Activated CD4-positive, alpha-beta T cell treated with anti-CD3 and anti-CD28 coated beads, Interleukin-2, amount 50 U/mL, for 24 hours (primary cell): ENCODE measurements around the gene GRAPL.
A peak's percentile ranks its signal among the peaks of the same experiment; 100 is the strongest.
"Not testable (repeated sequence)": the region's sequence is repeated elsewhere in the genome, so short reads cannot be mapped to it uniquely, and the experiment has no call there.

ENCODE experiments used
- DNase-seq, 2 donors: peaks; one replicate each; pipeline ENCODE4 v3.0.0-alpha.2; 2020; ENCODE audit warnings: low read depth in 1 of 2, low spot score in 1 of 2

The GRAPL gene

DNA sequence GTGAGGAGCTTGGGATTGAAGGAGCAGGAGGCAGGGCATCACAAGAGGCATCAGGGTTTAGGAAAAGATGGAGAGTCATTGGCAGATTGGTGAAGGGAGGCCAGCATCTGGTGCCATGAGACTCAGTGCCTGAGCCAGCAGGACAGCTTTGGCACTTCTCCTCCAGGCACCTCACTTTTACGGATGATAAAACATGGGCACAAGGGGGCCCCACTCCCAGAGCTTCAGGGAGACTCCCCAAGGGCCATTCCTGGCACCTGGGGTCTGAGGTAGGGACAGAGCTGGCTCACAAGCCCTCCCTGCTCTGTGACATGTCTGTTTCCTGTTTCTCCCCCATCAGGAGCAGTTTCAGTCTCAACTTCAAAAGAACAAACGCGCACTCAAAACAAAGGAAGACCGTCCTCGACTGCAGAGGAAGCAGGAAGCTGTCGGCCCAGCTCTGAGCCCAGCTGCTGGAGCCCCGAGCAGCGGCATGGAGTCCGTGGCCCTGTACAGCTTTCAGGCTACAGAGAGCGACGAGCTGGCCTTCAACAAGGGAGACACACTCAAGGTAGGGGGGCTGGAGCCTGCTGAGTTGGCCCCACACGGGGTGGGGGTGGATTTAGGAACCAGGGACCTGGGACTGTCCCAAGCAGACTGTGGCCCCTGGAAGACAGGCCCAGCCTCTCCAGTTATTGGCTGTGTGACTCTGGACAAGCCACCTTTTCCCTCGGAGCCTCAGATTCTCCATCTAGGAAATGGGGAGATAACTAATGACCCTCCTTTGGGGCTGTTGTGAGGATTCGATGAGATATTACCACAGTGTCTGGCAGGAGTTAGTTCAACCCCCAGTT lies at the start of gene GRAPL:
TSS of gene GRAPL (plus strand) at position 442 of the 833 bp plus-strand sequence. CDS start at position 473, 31 bp downstream.
- not testable (repeated sequence) for DNase-seq

DNA sequence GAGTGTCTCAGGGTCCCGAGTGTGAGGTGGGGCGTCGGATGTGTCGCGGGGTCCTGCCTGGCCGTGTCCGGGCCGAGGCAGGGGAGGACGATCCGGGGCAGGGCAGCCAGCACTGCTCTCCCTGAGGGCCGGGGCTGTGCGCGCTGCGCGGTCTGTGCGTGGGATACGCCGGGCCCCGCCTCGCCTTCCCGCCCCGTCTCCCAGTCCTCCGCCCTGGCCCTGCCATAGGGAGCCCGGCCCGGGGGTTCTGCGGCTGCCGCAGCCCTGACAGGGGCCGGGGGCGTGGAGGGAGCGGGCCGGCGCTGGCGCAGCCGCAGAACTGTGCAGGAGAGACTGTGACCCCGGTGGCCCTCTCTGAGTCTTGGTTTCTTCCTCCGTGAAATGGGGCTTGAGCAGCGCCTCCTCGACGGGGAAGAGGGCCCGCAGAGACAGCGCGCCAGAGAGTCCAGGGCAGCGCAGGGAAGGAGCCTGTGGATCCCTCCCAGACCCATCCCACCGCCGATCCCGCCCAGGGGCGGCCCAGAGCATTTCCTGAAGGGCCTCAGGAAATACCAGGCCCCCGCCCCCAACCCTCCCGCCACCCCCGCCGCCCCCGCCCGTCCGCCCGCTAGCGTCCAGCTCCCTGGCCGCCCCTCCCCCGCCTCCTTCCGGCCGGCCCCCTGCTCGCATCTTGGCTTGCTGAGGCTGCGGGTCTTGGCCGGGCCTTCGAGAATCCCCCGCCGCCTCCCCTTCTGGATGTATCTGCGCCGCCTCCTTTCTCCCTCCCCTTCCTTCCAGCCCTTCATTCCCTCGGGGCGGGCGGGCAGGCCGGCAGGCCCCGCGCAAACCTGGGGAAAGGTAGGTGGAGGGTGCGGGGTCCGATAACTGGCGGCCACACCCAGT lies 38.3 kb upstream of the GRAPL start:
- DNase-seq = not testable (repeated sequence)

- DNase-seq = not testable (repeated sequence)
Observed at GRCh38 chr17:19090058-19090772, 37.2 kb upstream of the GRAPL start.

DNA sequence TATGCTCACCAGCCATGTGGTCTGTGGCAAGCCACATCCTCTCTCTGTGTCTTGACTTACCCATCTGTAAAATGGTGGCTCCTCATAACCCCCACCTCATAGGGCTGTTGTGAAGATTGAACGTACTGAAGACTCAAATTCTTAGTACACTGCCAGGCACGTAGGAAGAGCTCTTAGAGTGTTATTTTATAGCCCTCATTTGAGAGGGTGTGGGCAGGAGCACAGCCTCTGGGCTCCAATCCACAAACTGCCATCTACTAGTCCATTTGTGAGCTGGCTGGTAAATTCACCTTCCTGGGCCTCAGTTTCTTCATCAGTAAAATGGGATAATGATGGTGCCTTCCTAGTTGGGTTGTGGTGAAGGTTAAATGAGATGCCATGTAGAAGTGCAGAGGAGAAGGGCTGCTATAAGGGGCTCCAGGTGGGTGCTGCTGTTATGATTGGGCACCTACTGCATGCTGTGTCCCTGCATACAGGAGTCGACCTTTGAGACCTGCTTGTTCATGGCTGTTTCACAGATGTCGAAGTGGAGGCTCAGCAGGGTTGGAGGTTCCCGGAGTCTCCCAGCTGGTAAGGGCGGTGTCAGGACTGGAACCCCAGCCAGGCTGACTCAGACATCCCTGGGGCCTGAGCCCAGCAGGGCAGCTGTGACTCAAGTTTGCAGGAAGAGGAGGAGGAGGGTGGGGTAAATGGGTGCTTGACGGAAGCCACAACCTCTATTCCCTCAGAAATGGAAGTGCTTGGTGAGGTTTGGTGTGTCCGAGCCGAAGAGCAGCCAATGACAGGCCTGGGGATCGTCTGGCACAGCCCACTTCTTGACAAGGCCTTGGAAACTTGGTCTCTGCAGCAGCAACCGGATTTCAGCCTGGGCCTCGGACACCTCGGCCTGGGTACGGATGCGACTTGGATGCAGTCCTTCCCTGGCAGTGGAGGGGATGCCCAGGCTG lies 34.4 kb upstream of the GRAPL start:
- not testable (repeated sequence) for DNase-seq

- not testable (repeated sequence) for DNase-seq
Observed at GRCh38 chr17:19093684-19094438, 33.5 kb upstream of the GRAPL start.

DNA sequence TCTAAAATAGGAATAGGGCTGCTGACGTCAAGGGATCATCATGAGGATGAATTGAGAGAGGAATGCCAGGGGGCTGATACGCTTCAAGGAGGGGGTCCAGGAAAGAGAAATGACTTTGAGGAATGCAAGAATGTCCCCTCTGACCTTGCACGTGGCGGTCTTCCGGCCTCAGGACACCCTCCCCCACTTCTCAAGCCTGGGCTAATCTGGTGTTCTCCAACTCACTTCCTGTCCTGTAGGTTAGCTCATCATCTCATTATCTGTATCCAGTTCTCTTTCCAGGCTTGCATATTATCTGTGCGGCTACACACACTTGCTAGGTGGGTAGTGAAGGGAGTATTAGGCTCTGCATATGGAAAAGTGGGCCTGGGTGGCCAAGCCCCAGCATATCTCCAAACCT lies 18.9 kb upstream of the GRAPL start:
- DNase-seq = not testable (repeated sequence)

GRCh38 chr17:19110189-19111097 lies 16.9 kb upstream of the GRAPL start:
- not testable (repeated sequence) for DNase-seq

DNA sequence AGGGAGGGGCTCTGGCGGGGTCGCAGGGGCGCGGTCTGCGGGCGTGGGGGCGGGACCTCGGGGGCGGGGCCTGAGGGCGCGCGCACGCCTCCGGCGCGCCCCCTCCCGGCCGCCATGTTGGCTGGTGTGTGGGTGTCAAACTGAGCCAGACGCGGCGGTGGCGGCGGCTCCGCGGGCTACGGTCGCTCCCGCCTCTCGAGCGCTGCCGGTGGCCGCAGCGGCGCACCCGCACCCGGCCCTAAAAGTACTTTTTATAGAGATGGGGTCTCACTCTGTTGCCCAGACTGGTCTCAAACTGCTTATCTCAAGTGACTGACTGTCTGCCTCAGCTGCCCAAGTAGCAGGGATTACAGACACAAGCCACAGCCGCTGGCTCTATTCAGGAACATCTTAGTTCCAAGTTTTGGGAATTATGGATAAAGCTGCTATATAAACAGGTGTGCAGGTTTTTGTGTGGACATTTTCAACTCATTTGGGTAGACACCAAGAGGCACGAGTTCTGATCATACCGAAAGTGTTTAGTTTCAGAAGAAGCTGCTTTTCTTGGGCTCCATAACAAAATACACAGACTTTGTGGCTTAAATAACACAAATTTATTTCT lies 16.2 kb upstream of the GRAPL start:
- peak; percentile 9 to 28 for DNase-seq

GRCh38 chr17:19111801-19112458 lies 15.5 kb upstream of the GRAPL start:
- peak; percentile 41 to 75 for DNase-seq

- DNase-seq = peak in 1 of 2 donors; percentile 1
Observed at GRCh38 chr17:19112459-19112826, 14.9 kb upstream of the GRAPL start.

DNA sequence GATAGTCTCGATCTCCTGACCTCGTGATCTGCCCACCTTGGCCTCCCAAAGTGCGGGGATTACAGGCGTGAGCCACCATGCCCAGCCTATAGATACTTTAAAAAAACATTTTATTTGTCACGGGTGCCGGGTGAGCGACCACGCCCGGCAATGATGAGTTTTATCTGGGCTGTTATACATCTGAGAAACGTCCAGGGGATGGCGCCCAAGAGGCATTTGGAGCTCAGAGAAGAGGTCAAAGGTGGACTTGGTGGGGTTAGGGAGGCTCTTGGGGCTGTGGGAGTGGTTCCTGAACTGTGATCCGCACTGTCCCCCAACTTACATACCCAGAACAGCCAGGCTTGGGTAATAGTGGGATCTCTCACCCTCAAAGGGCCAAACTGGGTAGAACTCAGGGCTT lies 8.7 kb upstream of the GRAPL start:
- not testable (repeated sequence) for DNase-seq

GRCh38 chr17:19125289-19125688 lies 2.1 kb upstream of the GRAPL start:
- not testable (repeated sequence) for DNase-seq

DNA sequence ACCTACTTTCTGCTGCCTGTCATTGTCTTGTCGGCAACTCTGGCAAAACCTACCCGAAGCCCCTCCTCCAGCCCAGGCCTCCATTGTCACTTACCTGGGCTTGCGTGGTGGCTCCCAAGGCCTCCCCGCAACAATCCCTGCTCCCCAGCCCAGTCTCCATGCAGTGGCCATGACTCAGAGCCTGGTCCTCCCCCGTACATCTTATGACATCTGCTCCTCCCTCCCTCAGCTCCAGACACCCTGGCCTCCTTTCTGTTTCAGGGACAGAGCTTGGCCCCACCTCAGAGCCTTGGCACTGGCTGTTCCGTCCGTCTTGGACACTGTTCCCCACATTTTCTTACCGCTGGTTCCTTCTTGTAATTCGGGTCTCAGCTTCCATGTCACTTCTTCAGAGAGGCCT lies 2.1 kb downstream of the GRAPL start:
- not testable (repeated sequence) for DNase-seq

GRCh38 chr17:19131108-19131507 lies 3.7 kb downstream of the GRAPL start:
- DNase-seq = not testable (repeated sequence)

DNA sequence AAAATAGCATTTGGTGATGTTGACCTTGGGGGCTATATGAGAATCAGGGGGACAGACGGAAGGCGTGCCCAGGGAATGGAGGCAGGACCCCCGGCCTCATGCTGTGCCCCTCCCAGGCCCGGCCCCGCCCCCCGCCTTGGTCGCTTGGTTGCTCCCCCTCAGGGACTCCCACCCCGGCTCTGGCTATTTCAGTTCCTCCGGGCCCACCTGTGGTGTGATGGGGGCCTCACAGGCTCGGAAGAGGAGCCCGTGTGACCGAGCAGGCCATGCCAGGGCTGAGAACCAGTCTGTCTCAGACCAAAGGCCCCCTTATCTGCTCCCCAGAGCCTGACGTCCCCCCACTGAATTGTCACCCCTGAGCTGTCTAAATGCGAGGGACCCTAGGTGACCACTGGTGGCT lies 4.4 kb downstream of the GRAPL start:
- not testable (repeated sequence) for DNase-seq

DNA sequence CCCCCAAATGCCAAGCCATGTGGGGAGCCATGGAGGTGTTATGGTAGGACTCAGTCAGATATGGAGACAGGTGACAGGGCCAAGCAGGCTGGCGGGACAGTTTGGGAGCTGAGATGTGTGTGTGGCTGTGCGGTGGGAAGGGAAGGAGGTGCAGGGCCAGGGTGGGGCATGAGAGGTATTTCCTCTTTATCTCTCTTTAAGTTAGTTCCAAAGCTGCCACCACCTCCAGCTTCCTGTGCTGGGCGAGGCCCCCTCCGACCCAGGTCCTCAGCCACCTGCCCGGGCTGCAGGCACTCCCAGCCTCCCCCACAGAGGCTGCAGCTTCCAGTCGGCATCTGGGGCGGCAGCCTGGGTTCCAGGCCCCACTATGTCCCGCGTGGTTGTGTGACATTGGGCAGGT lies 6.4 kb downstream of the GRAPL start:
- DNase-seq = not testable (repeated sequence)

GRCh38 chr17:19135391-19135790 lies 8.0 kb downstream of the GRAPL start:
- not testable (repeated sequence) for DNase-seq
